Natural killer cell (primary cell): ENCODE measurements around the gene ZNF813. TPM values are rescaled to one million over a fixed set of nuclear protein-coding genes. Genes with fewer than 3 reads are reported as not detected.
"Not testable (repeated sequence)": the region's sequence is repeated elsewhere in the genome, so short reads cannot be mapped to it uniquely, and the experiment has no call there.

Experiments
- ATAC-seq, 3 donors: fragments of 150-1000 bp in 2 of 3; fragments of 200-7000 bp in 1 of 3; cut with Tn5 transposase; 1 replicate in 1 of 3; 2 replicates in 2 of 3; pipeline ENCODE4 v1.10.0; 2021; ENCODE audit warnings: mild to moderate bottlenecking in 2 of 3, moderate library complexity in 2 of 3
- DNase-seq, 2 donors: peaks; one replicate each; pipeline versions ENCODE4 v3.0.0 to v3.0.0-alpha.2; 2013 to 2021; ENCODE audit warnings: mixed read lengths in 1 of 2
- H3K27ac ChIP-seq: one replicate; pipeline ENCODE4 v1.5.1; 2013; ENCODE audit warnings: mild to moderate bottlenecking, low read length
- H3K27me3 ChIP-seq: one replicate; pipeline ENCODE4 v1.6.1; 2013; ENCODE audit warnings: low read length; ENCODE audit not compliant: control insufficient read depth, insufficient read depth
- H3K36me3 ChIP-seq: one replicate; pipeline ENCODE4 v1.6.1; 2013; ENCODE audit warnings: low read length; ENCODE audit not compliant: control insufficient read depth, insufficient read depth
- H3K4me1 ChIP-seq: one replicate; pipeline ENCODE4 v1.6.1; 2013; ENCODE audit warnings: low read length; ENCODE audit not compliant: control insufficient read depth, insufficient read depth
- H3K4me3 ChIP-seq: one replicate; pipeline ENCODE4 v1.5.1; 2013; ENCODE audit warnings: low read length
- H3K9me3 ChIP-seq: one replicate; pipeline ENCODE4 v1.6.1; 2013; ENCODE audit warnings: low read length; ENCODE audit not compliant: control insufficient read depth, insufficient read depth
- H3K27ac Mint-ChIP-seq, 2 donors: one replicate each; pipeline ENCODE4 v1.8.0; 2022; ENCODE audit warnings: mild to moderate bottlenecking in 2 of 2, mixed read lengths in 2 of 2, moderate library complexity in 1 of 2
- H3K27me3 Mint-ChIP-seq, 2 donors: one replicate each; pipeline ENCODE4 v1.8.0; 2022; ENCODE audit warnings: low read depth in 2 of 2, mixed read lengths in 2 of 2
- H3K36me3 Mint-ChIP-seq: one replicate; pipeline ENCODE4 v1.8.0; 2022; ENCODE audit warnings: mixed read lengths
- H3K4me1 Mint-ChIP-seq, 2 donors: one replicate each; pipeline ENCODE4 v1.8.0; 2022; ENCODE audit warnings: mixed read lengths in 2 of 2
- H3K4me3 Mint-ChIP-seq: one replicate; pipeline ENCODE4 v1.8.0; 2022; ENCODE audit warnings: mild to moderate bottlenecking, moderate library complexity, mixed read lengths
- H3K9me3 Mint-ChIP-seq, 2 donors: one replicate each; pipeline ENCODE4 v1.8.0; 2022; ENCODE audit warnings: mixed read lengths in 2 of 2
- WGBS: methylation state at CpG from one replicate; pipeline ENCODE4 v1.1.7; 2013; ENCODE audit warnings: missing lambda C conversion rate; ENCODE audit not compliant: insufficient coverage; 5-methylcytosine and 5-hydroxymethylcytosine counted together
- intact Hi-C: fragments of 100-400 bp; cut with micrococcal nuclease; formaldehyde crosslinking; loops from one replicate; pipeline ENCODE4 v1.14.2; 2022
- total RNA-seq, 4 donors: library from RNA; stranded (reverse); fragments of 120-200 nt in 1 of 4; gene quantifications; one replicate each; pipeline versions ENCODE4 v1.2.3 to v1.2.4, GENCODE V29; 2013 to 2022
- TF ChIP-seq, protein P1 (sequence below): fragments of 200-600 bp; IDR thresholded peaks from one replicate; pipeline ENCODE4 v1.8.0; 2022; ENCODE audit warnings: antibody characterized with exemption

ZNF813 gene
- total RNA-seq, 3 donors from 2014 or later (not counting 1 experiment from before 2014, with no cell fraction given) = 2.5 to 5.0 (median 3.1) TPM

DNA sequence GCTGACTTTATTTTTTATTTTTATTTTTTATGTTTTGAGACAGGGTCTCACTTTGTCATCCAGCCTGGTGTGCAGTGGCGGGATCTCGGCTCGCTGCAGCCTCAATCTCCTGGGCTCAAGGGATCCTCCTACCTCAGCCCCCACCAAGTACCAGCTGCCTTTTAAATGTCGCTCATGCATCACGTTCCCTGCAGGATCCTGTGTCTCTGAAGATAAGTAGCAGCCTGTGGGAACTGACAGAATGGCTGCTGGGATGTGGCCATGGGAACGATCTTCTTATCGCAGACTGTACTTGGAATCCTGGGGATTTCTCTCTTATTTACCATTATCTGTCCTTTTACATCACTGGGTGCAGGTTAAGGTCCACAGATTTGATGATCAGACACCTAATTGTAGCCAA is 35.6 kb downstream of the ZNF813 start:
- H3K27ac Mint-ChIP-seq, H3K27ac ChIP-seq, H3K4me3 Mint-ChIP-seq, intact Hi-C loops, H3K4me1 ChIP-seq, H3K27me3 ChIP-seq, ATAC-seq, H3K9me3 ChIP-seq, H3K4me3 ChIP-seq, H3K9me3 Mint-ChIP-seq, H3K36me3 ChIP-seq, H3K4me1 Mint-ChIP-seq, DNase-seq, H3K27me3 Mint-ChIP-seq, H3K36me3 Mint-ChIP-seq: not testable (repeated sequence)
- 51% methylated on average over 7 of the region's 7 CpGs for WGBS

DNA sequence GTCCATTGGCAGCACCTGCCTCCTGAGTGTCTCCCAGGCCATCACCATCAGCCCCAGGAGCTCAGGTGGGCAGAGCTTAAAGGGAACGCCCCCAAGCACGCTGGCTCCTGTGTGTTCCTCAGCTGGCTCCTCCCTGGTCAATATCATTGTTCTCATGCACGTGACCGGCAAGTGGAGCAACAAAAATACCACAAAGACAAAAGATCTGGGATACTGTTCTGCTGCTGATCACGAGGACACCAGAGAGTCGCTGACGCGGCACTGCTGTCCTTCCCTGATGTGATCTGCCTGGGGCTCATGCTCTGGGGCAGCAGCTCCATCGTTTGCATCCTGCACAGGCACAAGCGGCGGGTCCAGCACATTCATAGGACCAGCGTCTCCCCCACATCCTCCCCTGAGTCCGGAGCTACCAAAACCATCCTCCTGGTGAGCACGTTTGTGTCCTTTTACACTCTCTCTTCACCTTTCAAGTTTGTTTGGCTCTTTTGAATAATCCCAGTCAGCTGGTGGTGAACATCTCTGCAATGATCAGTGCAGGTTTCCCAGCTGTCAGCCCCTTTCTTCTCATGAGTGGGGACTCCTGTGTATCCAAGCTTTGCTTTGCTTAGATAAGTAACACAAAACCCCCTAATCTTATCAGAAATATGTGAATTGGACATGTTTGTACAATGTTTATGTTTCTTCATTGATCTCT is 36.3 kb downstream of the ZNF813 start:
- H3K36me3 Mint-ChIP-seq, H3K27ac Mint-ChIP-seq, H3K4me1 ChIP-seq, H3K4me3 ChIP-seq, H3K36me3 ChIP-seq, intact Hi-C loops, H3K4me1 Mint-ChIP-seq, H3K9me3 Mint-ChIP-seq, DNase-seq, H3K27me3 ChIP-seq, H3K27ac ChIP-seq, H3K9me3 ChIP-seq, H3K4me3 Mint-ChIP-seq: not testable (repeated sequence)
- WGBS = 4% methylated on average over 5 of the region's 14 CpGs
- ATAC-seq = peak in 1 of 3 donors; percentile 24
- H3K27me3 Mint-ChIP-seq = peaks cover 11 to 15% of the 10 kb centered on the region in 2 donors

DNA sequence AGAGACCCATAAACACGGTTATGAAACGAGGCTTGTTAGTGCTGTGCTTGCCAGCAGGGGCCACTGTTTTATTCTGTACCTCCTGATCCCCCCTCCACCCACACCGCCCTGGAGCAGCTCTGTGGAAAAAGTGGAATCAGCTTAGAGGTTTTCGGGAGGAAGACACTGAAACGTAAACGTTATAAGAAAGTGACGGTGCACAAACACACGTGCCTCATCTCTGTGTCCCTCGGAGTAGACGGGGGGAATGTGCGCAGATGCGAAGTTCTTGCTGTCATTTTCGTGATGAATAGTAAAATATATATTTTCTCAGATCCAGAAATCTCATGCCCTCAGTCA is 36.8 kb downstream of the ZNF813 start:
- H3K9me3 Mint-ChIP-seq, H3K27ac ChIP-seq, H3K4me3 ChIP-seq, H3K27ac Mint-ChIP-seq, H3K36me3 ChIP-seq, DNase-seq, H3K4me1 Mint-ChIP-seq, H3K4me1 ChIP-seq, intact Hi-C loops, H3K36me3 Mint-ChIP-seq, H3K4me3 Mint-ChIP-seq, H3K27me3 ChIP-seq, H3K9me3 ChIP-seq: not testable (repeated sequence)
- peak in 1 of 3 donors; percentile 48 for ATAC-seq
- H3K27me3 Mint-ChIP-seq = peaks cover 13 to 20% of the 10 kb centered on the region in 2 donors
- 36% methylated on average over 11 of the region's 13 CpGs for WGBS

DNA sequence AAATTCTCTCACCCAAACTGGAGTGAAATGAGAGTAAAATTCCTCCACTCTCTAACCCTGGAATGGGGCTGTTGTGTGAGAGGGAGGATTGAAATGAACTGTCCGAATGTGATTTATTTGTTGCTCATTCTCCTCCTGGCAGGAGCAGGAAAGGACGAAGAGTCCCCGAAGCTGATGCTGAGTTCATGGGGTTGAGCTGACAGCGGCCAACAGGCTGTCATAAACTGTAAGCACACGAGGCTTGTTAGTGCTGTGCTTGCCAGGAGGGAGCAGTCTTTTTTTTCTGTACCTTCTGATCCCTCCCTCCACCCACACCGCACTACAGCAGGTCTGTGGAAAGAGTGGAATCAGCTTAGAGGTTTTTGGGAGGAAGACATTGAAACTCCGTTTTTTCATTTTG is 37.4 kb downstream of the ZNF813 start:
- H3K4me1 Mint-ChIP-seq = no peaks in the 10 kb centered on the region
- no peak overlapping the region for H3K4me3 Mint-ChIP-seq
- Histone ChIP-seq H3K9me3 (no peaks in the 10 kb centered on the region), H3K4me3 (no peak overlapping the region), H3K27me3 (no peaks in the 10 kb centered on the region), H3K36me3 (no peaks in the 10 kb centered on the region), H3K27ac (no peak overlapping the region), H3K4me1 (no peaks in the 10 kb centered on the region)
- TF ChIP-seq, protein P1, sequence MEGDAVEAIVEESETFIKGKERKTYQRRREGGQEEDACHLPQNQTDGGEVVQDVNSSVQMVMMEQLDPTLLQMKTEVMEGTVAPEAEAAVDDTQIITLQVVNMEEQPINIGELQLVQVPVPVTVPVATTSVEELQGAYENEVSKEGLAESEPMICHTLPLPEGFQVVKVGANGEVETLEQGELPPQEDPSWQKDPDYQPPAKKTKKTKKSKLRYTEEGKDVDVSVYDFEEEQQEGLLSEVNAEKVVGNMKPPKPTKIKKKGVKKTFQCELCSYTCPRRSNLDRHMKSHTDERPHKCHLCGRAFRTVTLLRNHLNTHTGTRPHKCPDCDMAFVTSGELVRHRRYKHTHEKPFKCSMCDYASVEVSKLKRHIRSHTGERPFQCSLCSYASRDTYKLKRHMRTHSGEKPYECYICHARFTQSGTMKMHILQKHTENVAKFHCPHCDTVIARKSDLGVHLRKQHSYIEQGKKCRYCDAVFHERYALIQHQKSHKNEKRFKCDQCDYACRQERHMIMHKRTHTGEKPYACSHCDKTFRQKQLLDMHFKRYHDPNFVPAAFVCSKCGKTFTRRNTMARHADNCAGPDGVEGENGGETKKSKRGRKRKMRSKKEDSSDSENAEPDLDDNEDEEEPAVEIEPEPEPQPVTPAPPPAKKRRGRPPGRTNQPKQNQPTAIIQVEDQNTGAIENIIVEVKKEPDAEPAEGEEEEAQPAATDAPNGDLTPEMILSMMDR = no peak
- H3K27me3 Mint-ChIP-seq = peaks cover 14 to 24% of the 10 kb centered on the region in 2 donors
- ATAC-seq = no peak
- no peak for DNase-seq
- intact Hi-C loops = no loop called here
- H3K36me3 Mint-ChIP-seq = no peaks in the 10 kb centered on the region
- H3K9me3 Mint-ChIP-seq = peaks cover 0 to 3% of the 10 kb centered on the region in 2 donors
- no peak overlapping the region for H3K27ac Mint-ChIP-seq
- WGBS = 48% methylated on average over 6 of the region's 7 CpGs

DNA sequence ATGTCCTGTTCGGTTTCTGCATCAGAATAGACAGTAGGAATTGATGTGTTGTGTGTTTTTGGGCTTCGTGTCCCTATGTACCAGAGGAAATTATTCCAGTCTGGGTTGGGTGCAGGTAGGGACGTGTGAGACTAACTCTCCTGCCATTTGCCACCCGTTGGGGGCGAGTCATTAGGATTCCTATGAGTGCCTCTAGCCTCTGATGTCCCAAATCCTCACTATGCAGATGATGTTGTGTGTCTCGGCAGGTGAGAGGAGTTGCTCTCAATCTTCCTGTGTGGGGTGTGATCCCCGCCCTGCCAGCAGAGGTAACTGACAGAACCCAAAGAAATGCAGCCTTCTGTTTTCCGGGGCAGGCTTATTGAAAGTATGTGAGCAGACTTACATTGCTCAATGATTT is 39.2 kb downstream of the ZNF813 start:
- Mint-ChIP-seq H3K4me1 (no peaks in the 10 kb centered on the region), H3K9me3 (peaks cover 0 to 3% of the 10 kb centered on the region in 2 donors), H3K4me3 (no peak overlapping the region), H3K36me3 (no peaks in the 10 kb centered on the region), H3K27ac (no peak overlapping the region), H3K27me3 (peaks cover 11 to 18% of the 10 kb centered on the region in 2 donors)
- no peak overlapping the region for H3K4me3 ChIP-seq
- no peaks in the 10 kb centered on the region for H3K4me1 ChIP-seq
- H3K27me3 ChIP-seq = no peaks in the 10 kb centered on the region
- ATAC-seq (no peak), DNase-seq (no peak)
- intact Hi-C loops = no loop called here
- WGBS = 82% methylated on average over 8 of the region's 8 CpGs
- H3K36me3 ChIP-seq = no peaks in the 10 kb centered on the region
- H3K9me3 ChIP-seq = no peaks in the 10 kb centered on the region
- TF ChIP-seq, protein P1 = no peak
- H3K27ac ChIP-seq = no peak overlapping the region
